Peyer's patch (tissue), 4 donors: Measurements from ENCODE around the gene CDH4. TPM values are rescaled to one million over a fixed set of nuclear protein-coding genes. Genes with fewer than 3 reads are reported as not detected.

ENCODE experiments used
- DNase-seq, 3 donors: peaks; one replicate each; pipeline ENCODE4 v3.0.0-alpha.2; 2017 to 2019
- H3K27ac ChIP-seq, 4 donors: fragments of 200-600 bp; sonication (generic); one replicate each; pipeline ENCODE4 v1.5.1; 2016 to 2019
- H3K27me3 ChIP-seq, 2 donors: fragments of 200-600 bp; sonication (generic); one replicate each; pipeline ENCODE4 v1.5.1; 2019
- H3K36me3 ChIP-seq, 3 donors: fragments of 200-600 bp; sonication (generic); one replicate each; pipeline ENCODE4 v1.5.1; 2016 to 2019
- H3K4me1 ChIP-seq, 4 donors: fragments of 200-600 bp; sonication (generic); one replicate each; pipeline ENCODE4 v1.5.1; 2016 to 2019
- H3K4me3 ChIP-seq, 4 donors: fragments of 200-600 bp; sonication (generic); 1 replicate in 3 of 4; 2 replicates in 1 of 4; pipeline ENCODE4 v1.5.1; 2016 to 2019; ENCODE audit warnings: mild to moderate bottlenecking in 1 of 4
- H3K9me3 ChIP-seq, 4 donors: fragments of 200-600 bp; sonication (generic); one replicate each; pipeline ENCODE4 v1.5.1; 2016 to 2019; ENCODE audit warnings: mild to moderate bottlenecking in 1 of 4
- CTCF ChIP-seq, 6 experiments: fragments of 450-650 bp in 4 of 6; fragments of 200-600 bp in 2 of 6; sonication (generic) in 1 of 6; IDR thresholded peaks; one replicate each; pipeline ENCODE4 v1.5.1; 2017 to 2019; ENCODE audit warnings: antibody characterized with exemption in 6 of 6, mild to moderate bottlenecking in 3 of 6, moderate library complexity in 1 of 6
- POLR2A ChIP-seq, 2 donors: fragments of 450-650 bp; IDR thresholded peaks; one replicate each; pipeline ENCODE4 v1.5.1; 2017; ENCODE audit warnings: antibody characterized with exemption in 2 of 2, mild to moderate bottlenecking in 2 of 2, moderate library complexity in 2 of 2
- total RNA-seq, 4 donors: library from RNA; depleted of rRNA; stranded (reverse); fragments of >200 nt; gene quantifications; one replicate each; pipeline ENCODE4 v1.1.0, GENCODE V29; 2016

CDH4 gene
- total RNA-seq, 4 donors from 2014 or later = 0.27 TPM; not detected in 3

GRCh38 chr20:61354501-61354900 lies 102.4 kb downstream of the CDH4 start:
- Histone ChIP-seq H3K27ac (no peak overlapping the region), H3K4me3 (no peak overlapping the region), H3K27me3 (no peaks in the 10 kb centered on the region), H3K36me3 (no peaks in the 10 kb centered on the region), H3K4me1 (no peaks in the 10 kb centered on the region), H3K9me3 (no peaks in the 10 kb centered on the region)
- no peak for DNase-seq
- TF ChIP-seq CTCF (IDR thresholded peaks at IDR 0.05) (no peak), POLR2A (IDR thresholded peaks at IDR 0.05) (no peak)

- Histone ChIP-seq H3K4me1 (no peaks in the 10 kb centered on the region), H3K9me3 (no peaks in the 10 kb centered on the region), H3K27ac (no peak overlapping the region), H3K27me3 (no peaks in the 10 kb centered on the region), H3K36me3 (no peaks in the 10 kb centered on the region), H3K4me3 (no peak overlapping the region)
- DNase-seq = no peak
- TF ChIP-seq CTCF (IDR thresholded peaks at IDR 0.05) (no peak), POLR2A (IDR thresholded peaks at IDR 0.05) (no peak)
These were observed 102.9 kb downstream of the CDH4 start for GRCh38 chr20:61354901-61355495.

GRCh38 chr20:61355585-61355984 lies 103.5 kb downstream of the CDH4 start:
- H3K36me3 ChIP-seq = no peaks in the 10 kb centered on the region
- no peak for DNase-seq

GRCh38 chr20:61356196-61356595 lies 104.1 kb downstream of the CDH4 start:
- Histone ChIP-seq H3K4me1 (no peaks in the 10 kb centered on the region), H3K27me3 (no peaks in the 10 kb centered on the region), H3K27ac (no peak overlapping the region), H3K36me3 (no peaks in the 10 kb centered on the region), H3K9me3 (no peaks in the 10 kb centered on the region), H3K4me3 (no peak overlapping the region)
- DNase-seq = no peak
- TF ChIP-seq CTCF (IDR thresholded peaks at IDR 0.05) = no peak
- no peak for TF ChIP-seq POLR2A (IDR thresholded peaks at IDR 0.05)

More at GRCh38 chr20:61355585-61355984, 103.5 kb downstream of the CDH4 start:
- H3K27ac ChIP-seq = no peak overlapping the region
- H3K27me3 ChIP-seq = no peaks in the 10 kb centered on the region
- no peaks in the 10 kb centered on the region for H3K4me1 ChIP-seq
- no peak for TF ChIP-seq POLR2A (IDR thresholded peaks at IDR 0.05)
- TF ChIP-seq CTCF (IDR thresholded peaks at IDR 0.05) = no peak
- H3K9me3 ChIP-seq = no peaks in the 10 kb centered on the region
- H3K4me3 ChIP-seq = no peak overlapping the region

- H3K4me1 ChIP-seq = no peaks in the 10 kb centered on the region
These were observed 105.1 kb downstream of the CDH4 start for GRCh38 chr20:61357119-61357518.

More at GRCh38 chr20:61357119-61357518, 105.1 kb downstream of the CDH4 start:
- no peak overlapping the region for H3K27ac ChIP-seq
- no peaks in the 10 kb centered on the region for H3K36me3 ChIP-seq
- no peak for DNase-seq
- no peaks in the 10 kb centered on the region for H3K9me3 ChIP-seq
- TF ChIP-seq CTCF (IDR thresholded peaks at IDR 0.05) = no peak
- TF ChIP-seq POLR2A (IDR thresholded peaks at IDR 0.05) = no peak
- H3K4me3 ChIP-seq = no peak overlapping the region
- no peaks in the 10 kb centered on the region for H3K27me3 ChIP-seq
